Chondrocyte (in vitro differentiated cells): ENCODE data around the gene RWDD3. TPM values are rescaled to one million over a fixed set of nuclear protein-coding genes. Genes with fewer than 3 reads are reported as not detected.

Experiments
- DNase-seq: peaks from one replicate; pipeline ENCODE4 v3.0.0; 2021; ENCODE audit warnings: mixed read lengths, low spot score
- H3K27ac Mint-ChIP-seq: one replicate; pipeline ENCODE4 v1.8.0; 2021; ENCODE audit warnings: mild to moderate bottlenecking, moderate library complexity, mixed read lengths; ENCODE audit not compliant: unreplicated experiment
- H3K27me3 Mint-ChIP-seq: 2 replicates; pipeline ENCODE4 v1.8.0; 2021; ENCODE audit warnings: low read depth, mixed read lengths
- H3K36me3 Mint-ChIP-seq: 2 replicates; pipeline ENCODE4 v1.8.0; 2021; ENCODE audit warnings: low read depth, mixed read lengths
- H3K4me1 Mint-ChIP-seq: 2 replicates; pipeline ENCODE4 v1.8.0; 2021; ENCODE audit warnings: low read depth, mild to moderate bottlenecking, mixed read lengths
- H3K4me3 Mint-ChIP-seq: one replicate; pipeline ENCODE4 v1.8.0; 2021; ENCODE audit warnings: mild to moderate bottlenecking, moderate library complexity, mixed read lengths; ENCODE audit not compliant: unreplicated experiment
- H3K9me3 Mint-ChIP-seq: 2 replicates; pipeline ENCODE4 v1.8.0; 2021; ENCODE audit warnings: low read depth, mixed read lengths
- total RNA-seq: library from RNA; stranded (reverse); gene quantifications from 3 replicates; pipeline ENCODE4 v1.2.1, GENCODE V29; 2021
- TF ChIP-seq, protein P1 (sequence below): fragments of 200-600 bp; sonication (generic); IDR thresholded peaks from 2 replicates; pipeline ENCODE4 v1.5.0; 2021; ENCODE audit warnings: antibody characterized with exemption, mild to moderate bottlenecking, moderate library complexity

The RWDD3 gene
- total RNA-seq, 1 donor from 2014 or later: 17.6 TPM

- H3K4me1 Mint-ChIP-seq: no peaks in the 10 kb centered on the region
- H3K36me3 Mint-ChIP-seq: peaks cover 1% of the 10 kb centered on the region
- H3K4me3 Mint-ChIP-seq: no peak overlapping the region
- peaks cover 25% of the 10 kb centered on the region for H3K27me3 Mint-ChIP-seq
- no peak overlapping the region for H3K27ac Mint-ChIP-seq
- peaks cover 3% of the 10 kb centered on the region for H3K9me3 Mint-ChIP-seq
- TF ChIP-seq, protein P1, sequence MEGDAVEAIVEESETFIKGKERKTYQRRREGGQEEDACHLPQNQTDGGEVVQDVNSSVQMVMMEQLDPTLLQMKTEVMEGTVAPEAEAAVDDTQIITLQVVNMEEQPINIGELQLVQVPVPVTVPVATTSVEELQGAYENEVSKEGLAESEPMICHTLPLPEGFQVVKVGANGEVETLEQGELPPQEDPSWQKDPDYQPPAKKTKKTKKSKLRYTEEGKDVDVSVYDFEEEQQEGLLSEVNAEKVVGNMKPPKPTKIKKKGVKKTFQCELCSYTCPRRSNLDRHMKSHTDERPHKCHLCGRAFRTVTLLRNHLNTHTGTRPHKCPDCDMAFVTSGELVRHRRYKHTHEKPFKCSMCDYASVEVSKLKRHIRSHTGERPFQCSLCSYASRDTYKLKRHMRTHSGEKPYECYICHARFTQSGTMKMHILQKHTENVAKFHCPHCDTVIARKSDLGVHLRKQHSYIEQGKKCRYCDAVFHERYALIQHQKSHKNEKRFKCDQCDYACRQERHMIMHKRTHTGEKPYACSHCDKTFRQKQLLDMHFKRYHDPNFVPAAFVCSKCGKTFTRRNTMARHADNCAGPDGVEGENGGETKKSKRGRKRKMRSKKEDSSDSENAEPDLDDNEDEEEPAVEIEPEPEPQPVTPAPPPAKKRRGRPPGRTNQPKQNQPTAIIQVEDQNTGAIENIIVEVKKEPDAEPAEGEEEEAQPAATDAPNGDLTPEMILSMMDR: no peak
- DNase-seq: no peak
Observed at GRCh38 chr1:95278173-95279006, 44.4 kb downstream of the RWDD3 start.

- no peak overlapping the region for H3K4me3 Mint-ChIP-seq
- H3K36me3 Mint-ChIP-seq: no peaks in the 10 kb centered on the region
- no peaks in the 10 kb centered on the region for H3K9me3 Mint-ChIP-seq
- peaks cover 24% of the 10 kb centered on the region for H3K27me3 Mint-ChIP-seq
- TF ChIP-seq, protein P1: no peak
- no peak for DNase-seq
- no peaks in the 10 kb centered on the region for H3K4me1 Mint-ChIP-seq
- no peak overlapping the region for H3K27ac Mint-ChIP-seq
Observed at GRCh38 chr1:95281781-95282517, 47.9 kb downstream of the RWDD3 start.

DNA sequence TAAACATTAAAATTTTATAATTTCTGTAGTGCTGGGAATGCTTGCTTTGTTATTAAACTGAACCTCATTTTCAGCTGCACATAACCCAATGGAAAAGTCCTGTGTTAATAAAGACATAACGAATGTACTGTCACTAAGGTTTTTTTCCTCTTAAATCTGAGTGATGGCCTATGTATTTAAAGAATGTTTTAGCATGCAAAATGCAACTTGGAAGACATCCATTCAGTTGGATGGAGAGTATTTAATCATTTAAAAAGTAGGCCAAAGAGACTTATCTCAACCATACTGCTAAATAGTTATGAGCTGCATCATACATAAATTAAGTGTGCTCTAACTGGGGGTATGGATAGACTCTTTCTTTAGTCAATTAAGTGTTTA lies 48.5 kb downstream of the RWDD3 start:
- no peaks in the 10 kb centered on the region for H3K36me3 Mint-ChIP-seq
- no peaks in the 10 kb centered on the region for H3K9me3 Mint-ChIP-seq
- H3K27ac Mint-ChIP-seq: no peak overlapping the region
- no peaks in the 10 kb centered on the region for H3K4me1 Mint-ChIP-seq
- DNase-seq: no peak
- peaks cover 24% of the 10 kb centered on the region for H3K27me3 Mint-ChIP-seq
- TF ChIP-seq, protein P1: no peak
- H3K4me3 Mint-ChIP-seq: no peak overlapping the region

GRCh38 chr1:95284420-95284819 lies 50.4 kb downstream of the RWDD3 start:
- no peak overlapping the region for H3K27ac Mint-ChIP-seq
- TF ChIP-seq, protein P1: no peak
- H3K36me3 Mint-ChIP-seq: no peaks in the 10 kb centered on the region
- DNase-seq: no peak
- no peaks in the 10 kb centered on the region for H3K4me1 Mint-ChIP-seq
- no peak overlapping the region for H3K4me3 Mint-ChIP-seq
- peaks cover 18% of the 10 kb centered on the region for H3K27me3 Mint-ChIP-seq
- no peaks in the 10 kb centered on the region for H3K9me3 Mint-ChIP-seq

DNA sequence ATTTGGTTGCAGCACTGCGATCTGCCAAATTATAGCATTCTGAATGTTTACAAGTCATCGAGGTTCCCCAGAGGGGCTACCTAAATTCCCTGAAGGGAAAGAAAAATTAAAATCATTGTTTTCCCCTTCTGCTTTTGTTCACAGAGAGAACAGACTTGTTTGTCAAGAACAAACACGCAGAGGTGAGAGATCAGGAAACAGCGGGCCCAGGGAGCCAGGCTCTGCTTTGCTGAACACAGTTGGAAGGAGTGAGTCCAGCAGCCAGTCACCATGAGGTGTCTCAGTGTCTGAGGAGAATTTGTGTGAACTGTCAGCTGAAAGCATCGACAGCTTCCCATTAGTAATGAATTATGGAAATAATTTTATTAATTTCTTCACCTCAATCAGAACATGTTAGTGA lies 52.5 kb downstream of the RWDD3 start:
- Mint-ChIP-seq H3K27me3 (peaks cover 15% of the 10 kb centered on the region), H3K27ac (no peak overlapping the region), H3K4me1 (no peaks in the 10 kb centered on the region), H3K9me3 (no peaks in the 10 kb centered on the region), H3K4me3 (no peak overlapping the region), H3K36me3 (no peaks in the 10 kb centered on the region)
- TF ChIP-seq, protein P1: no peak
- no peak for DNase-seq
